HL-60 (cell line): ENCODE results near the gene CHST4.

Experiments used
- DNase-seq, 2 experiments: peaks; one replicate each; pipeline ENCODE4 v3.0.0-alpha.2; 2010 to 2020; ENCODE audit warnings: low read depth in 1 of 2, low spot score in 1 of 2
- H3K27ac ChIP-seq: fragments of 250-450 bp; sonication (Bioruptor Pico); replicated peaks from 2 replicates; pipeline ENCODE4 v1.5.1; 2020; ENCODE audit warnings: mild to moderate bottlenecking, moderate library complexity
- H3K27me3 ChIP-seq: fragments of 250-450 bp; sonication (Bioruptor Pico); 2 replicates; pipeline ENCODE4 v1.5.1; 2021; ENCODE audit warnings: mild to moderate bottlenecking, moderate library complexity; ENCODE audit not compliant: insufficient read depth, poor library complexity, severe bottlenecking
- H3K4me3 ChIP-seq: replicated peaks from 2 replicates; pipeline ENCODE4 v1.5.1; 2011; ENCODE audit warnings: mild to moderate bottlenecking, control low read depth, low read length; ENCODE audit not compliant: insufficient read depth
- CTCF ChIP-seq: IDR thresholded peaks from one replicate; pipeline ENCODE4 v1.5.1; 2011; ENCODE audit warnings: low read length, control low read depth, inconsistent platforms; ENCODE audit not compliant: insufficient read depth
- GABPA ChIP-seq: IDR thresholded peaks from 2 replicates; pipeline ENCODE4 v1.6.1; 2012; ENCODE audit warnings: low read depth
- POLR2AphosphoS5 ChIP-seq: IDR thresholded peaks from 2 replicates; pipeline ENCODE4 v1.6.1; 2012; ENCODE audit warnings: low read depth
- SPI1 ChIP-seq: IDR thresholded peaks from 2 replicates; pipeline ENCODE4 v1.6.1; 2012; ENCODE audit warnings: low read depth, mild to moderate bottlenecking, borderline replicate concordance
- TF ChIP-seq, protein P1 (sequence below): IDR thresholded peaks from 2 replicates; pipeline ENCODE4 v1.6.1; 2012; ENCODE audit warnings: low read depth; ENCODE audit not compliant: insufficient replicate concordance

Gene CHST4

DNA sequence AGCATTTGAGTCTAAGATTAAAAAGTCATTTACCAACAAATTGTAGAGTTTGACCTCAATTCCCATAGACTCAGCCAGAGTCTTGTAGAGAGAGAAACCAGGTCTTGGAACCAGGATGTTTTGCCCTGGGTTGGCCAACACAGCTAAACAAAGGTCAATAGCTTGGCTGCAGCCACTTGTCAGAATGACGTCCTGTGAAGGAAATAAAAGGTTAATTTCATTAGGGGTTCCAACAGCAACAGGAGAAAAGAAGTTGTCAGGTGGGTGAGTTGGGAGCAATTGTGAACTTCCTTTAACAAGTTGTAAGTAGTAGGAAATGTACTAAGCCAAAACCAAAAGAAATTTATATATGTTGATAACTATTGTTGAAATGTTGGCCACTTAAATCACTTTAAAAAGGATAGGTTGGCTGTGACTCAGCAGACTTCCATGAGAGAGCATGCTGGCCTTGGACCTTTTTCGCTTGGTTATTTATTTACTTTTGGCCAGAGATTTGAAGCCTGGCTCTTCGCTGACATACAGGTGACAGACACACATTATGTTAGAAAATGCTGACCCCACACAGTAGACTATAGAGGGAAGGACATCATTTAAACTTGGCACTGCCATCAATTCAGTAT is 46.4 kb downstream of the CHST4 start:
- H3K4me3 ChIP-seq: no peak overlapping the region
- peaks cover 4% of the 10 kb centered on the region for H3K27me3 ChIP-seq
- no peak for TF ChIP-seq POLR2AphosphoS5
- TF ChIP-seq, protein P1, sequence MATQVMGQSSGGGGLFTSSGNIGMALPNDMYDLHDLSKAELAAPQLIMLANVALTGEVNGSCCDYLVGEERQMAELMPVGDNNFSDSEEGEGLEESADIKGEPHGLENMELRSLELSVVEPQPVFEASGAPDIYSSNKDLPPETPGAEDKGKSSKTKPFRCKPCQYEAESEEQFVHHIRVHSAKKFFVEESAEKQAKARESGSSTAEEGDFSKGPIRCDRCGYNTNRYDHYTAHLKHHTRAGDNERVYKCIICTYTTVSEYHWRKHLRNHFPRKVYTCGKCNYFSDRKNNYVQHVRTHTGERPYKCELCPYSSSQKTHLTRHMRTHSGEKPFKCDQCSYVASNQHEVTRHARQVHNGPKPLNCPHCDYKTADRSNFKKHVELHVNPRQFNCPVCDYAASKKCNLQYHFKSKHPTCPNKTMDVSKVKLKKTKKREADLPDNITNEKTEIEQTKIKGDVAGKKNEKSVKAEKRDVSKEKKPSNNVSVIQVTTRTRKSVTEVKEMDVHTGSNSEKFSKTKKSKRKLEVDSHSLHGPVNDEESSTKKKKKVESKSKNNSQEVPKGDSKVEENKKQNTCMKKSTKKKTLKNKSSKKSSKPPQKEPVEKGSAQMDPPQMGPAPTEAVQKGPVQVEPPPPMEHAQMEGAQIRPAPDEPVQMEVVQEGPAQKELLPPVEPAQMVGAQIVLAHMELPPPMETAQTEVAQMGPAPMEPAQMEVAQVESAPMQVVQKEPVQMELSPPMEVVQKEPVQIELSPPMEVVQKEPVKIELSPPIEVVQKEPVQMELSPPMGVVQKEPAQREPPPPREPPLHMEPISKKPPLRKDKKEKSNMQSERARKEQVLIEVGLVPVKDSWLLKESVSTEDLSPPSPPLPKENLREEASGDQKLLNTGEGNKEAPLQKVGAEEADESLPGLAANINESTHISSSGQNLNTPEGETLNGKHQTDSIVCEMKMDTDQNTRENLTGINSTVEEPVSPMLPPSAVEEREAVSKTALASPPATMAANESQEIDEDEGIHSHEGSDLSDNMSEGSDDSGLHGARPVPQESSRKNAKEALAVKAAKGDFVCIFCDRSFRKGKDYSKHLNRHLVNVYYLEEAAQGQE: no peak
- no peak for TF ChIP-seq GABPA
- no peak for TF ChIP-seq SPI1
- no peak for TF ChIP-seq CTCF
- DNase-seq: no peak
- H3K27ac ChIP-seq: no peak overlapping the region

DNA sequence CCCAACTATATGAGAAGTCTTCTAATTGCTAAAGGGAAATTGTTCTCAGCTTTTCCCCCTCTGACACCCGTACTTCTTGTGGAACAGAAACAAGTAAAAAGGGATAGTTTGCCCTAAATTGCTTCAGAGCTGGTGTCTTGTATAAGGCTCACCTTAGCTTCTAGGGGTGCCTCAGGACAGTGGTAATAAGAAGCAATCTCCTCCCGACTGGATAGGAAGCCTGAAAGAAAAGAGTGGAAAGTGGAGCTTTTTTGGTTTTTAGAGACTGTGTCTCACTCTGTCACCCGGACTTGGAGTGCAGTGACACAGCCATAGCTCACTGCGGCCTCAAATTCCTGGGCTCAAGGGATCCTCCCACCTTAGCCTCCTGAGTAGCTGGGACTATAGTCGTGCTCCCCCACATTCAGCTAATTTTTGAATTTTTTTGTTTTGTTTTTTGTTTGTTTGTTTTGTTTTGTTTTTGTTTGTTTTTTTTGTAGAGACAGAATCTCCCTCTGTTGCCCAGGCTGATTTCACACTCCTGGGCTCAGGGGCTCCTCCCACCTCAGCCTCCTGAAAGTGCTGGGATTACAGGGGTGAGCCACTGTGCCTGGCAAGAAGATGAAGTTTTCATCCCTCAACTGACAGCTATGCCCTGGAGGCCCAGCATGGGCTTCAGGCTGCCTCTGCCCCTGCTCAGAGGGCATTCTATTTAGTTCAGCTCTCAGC is 47.3 kb downstream of the CHST4 start:
- DNase-seq: no peak
- TF ChIP-seq, protein P1: no peak
- no peak for TF ChIP-seq POLR2AphosphoS5
- no peak for TF ChIP-seq CTCF
- no peak for TF ChIP-seq GABPA
- no peak for TF ChIP-seq SPI1
- Histone ChIP-seq H3K4me3 (no peak overlapping the region), H3K27me3 (peaks cover 6% of the 10 kb centered on the region), H3K27ac (no peak overlapping the region)

DNA sequence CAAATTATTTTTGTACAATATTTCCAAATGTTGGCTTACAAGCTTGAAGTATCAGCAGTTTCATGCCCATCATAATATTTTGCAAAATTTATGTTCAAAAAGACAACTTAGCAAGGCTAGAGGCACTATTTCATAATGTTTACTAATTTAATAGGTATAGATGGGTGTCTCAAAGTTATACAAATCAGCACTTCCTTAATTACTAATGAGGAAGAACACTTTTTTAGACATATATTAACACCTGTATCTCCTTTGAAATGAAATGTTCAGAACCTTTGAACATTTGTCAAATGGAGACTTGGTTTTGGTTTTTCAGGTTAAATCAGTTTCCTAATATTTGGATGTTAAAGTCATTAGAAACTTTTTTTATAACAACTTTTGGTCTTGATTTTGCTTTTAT is 48.5 kb downstream of the CHST4 start:
- DNase-seq: no peak
- Histone ChIP-seq H3K27me3 (peaks cover 6% of the 10 kb centered on the region), H3K4me3 (no peak overlapping the region), H3K27ac (no peak overlapping the region)
- TF ChIP-seq SPI1 (no peak), POLR2AphosphoS5 (no peak), CTCF (no peak), GABPA (no peak)
- TF ChIP-seq, protein P1: no peak
